Activated effector memory CD4-positive, alpha-beta T cell treated with Interleukin-2 at 50 U/mL for 16 hours (primary cell): ENCODE data around the gene OPCML.

Experiments used
- DNase-seq: peaks from one replicate; pipeline ENCODE4 v3.0.0-alpha.2; 2020

Gene OPCML

DNA sequence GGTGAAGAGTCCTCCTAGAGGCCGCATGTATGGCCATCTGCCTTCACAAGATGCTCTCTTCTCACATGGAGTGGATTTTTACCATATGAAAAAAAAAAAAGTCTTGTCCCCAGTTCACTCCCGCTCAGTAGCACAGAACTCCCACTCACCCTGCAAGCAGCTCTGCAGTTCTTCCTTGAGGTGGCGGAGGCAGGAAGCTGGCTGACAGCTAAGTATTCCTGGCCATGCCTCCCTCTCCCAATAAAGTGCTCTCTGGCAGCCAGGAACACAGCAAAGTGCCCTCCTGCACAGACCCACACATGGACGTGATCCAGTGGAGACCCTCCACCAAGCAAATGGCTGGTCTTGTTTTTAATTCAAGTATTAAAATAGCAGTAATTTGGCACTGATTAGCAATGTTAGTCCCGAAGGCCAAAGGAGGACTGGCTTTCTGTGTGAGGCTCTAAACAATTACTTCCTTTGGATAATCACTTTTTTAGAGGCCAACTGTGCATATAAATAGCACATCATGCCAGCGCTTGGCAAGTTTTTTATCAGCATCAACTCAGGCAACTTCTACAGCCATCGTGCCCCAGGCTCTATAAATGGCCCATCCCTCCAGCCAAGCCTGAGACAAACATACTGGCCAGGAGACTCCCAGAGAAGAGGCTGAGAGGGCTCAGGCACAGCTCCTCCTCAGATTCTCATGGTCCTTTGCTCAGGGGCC, 413.6 kb downstream of the OPCML start:
- DNase-seq, result no peak

GRCh38 chr11:133115099-133115498, 417.2 kb downstream of the OPCML start:
- DNase-seq, result no peak

DNA sequence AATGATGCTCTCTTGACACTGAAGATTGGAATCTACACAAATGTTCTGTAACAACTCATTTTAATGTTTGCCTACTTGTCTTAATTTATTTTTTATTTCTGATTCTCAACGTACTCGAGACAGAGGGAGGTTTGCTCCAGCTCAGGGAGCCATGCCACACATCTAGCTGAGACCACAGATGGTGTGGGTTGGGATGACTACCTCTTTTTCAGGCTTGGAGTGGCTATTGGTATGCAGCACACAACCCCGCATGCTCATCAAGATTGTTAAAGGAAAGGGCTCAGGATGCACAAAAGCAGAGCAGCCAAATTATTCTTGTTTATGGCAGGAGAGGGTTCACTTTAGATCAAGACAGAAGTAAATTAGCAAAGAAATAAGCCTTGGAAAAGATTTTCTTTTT, 424.5 kb downstream of the OPCML start:
- no peak for DNase-seq

DNA sequence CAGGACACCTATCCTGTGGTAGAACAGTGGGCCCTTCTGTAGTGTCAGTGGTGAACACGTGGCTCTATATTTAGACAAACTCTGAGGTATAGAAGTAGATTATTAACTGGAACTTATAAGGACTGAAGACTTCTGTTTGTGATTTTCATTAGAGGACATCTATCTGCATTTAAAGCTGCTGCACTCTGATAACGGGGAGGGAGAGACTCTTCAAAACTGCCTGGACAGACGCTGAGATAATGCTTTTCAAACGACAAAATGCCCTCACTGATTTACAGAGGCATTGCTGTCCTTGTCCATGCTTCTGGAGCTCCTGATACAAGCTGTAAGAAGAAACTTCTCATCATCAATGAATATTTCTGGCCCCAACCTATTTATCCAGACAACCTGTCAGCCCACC, 425.2 kb downstream of the OPCML start:
- DNase-seq, result no peak

GRCh38 chr11:133106417-133106816, 425.9 kb downstream of the OPCML start:
- no peak for DNase-seq

DNA sequence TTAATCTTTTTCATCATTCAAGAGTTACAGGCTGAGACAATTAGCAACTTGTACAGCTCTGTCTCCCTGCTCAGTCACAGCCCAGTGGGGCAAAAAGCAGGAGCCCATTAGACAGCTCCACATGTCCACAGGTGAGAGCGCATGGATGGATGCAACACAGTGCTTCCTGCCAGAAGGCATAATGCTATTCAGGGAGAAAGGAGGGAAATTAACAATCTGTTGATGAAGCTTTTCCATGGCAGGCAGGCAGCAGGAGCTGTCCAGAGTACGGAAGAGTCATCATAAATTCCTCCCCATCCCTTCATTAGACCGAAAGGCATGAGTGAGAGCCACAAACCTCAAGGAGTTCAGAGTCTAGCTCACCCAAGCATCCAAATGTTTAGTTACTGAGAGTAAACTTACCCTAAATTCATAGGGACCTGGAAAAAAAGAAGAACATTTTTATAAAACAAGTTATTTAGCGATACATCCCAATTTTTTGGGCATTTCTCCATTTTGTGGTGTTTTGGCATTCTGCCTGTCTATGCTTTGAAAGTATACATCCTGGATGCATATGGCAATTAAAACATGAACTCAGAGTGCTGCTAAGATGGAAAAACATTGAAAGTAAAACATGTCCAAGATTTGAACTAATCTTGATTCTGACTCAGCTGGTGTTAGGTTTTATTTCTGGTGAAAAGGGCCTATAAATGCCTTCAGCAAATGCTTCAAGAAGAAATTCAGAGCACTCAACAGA, 428.1 kb downstream of the OPCML start:
- no peak for DNase-seq

GRCh38 chr11:133096981-133097380, 435.3 kb downstream of the OPCML start:
- DNase-seq, result no peak

- DNase-seq, result no peak
Measured at GRCh38 chr11:133086518-133086917, 445.8 kb downstream of the OPCML start.

- peak; percentile 16 for DNase-seq
Measured at GRCh38 chr11:133082841-133083488, 449.3 kb downstream of the OPCML start.

DNA sequence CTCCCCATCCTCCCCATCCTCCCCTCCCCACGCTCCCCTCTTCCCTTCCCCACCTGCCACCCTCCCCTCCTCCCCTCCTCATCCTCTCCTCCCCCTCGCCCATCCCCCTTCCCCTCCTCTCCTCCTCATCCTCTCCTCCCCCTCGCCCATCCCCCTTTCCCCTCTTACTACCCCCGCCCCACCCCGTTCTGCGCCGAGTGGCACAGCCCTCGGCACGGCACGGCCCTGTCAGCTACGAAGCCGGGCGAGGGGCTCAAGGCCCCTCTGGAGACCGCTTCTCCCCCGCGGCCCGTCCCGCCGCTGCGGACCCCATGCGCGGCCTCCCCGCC, 449.9 kb downstream of the OPCML start:
- DNase-seq, result no peak

GRCh38 chr11:133081730-133082452, 450.4 kb downstream of the OPCML start:
- DNase-seq, result no peak

DNA sequence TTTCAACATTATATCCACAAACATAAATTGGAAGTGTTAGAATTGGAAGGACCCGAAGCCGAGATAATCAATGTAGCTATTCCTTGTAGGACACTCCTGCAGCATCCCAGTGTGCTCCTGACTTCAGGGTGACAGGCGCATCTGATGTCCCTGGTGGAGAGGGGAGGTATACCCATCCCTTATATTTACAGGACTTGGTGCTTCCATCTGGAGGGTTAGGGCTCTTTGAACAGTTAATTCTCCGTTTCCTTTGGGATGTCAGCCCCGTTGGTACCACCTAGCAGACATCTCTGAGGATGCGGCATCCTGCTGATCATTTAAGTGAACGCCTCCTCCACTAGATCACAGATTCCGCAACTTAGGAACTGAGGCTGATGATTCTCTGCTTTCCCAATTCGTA, 451.3 kb downstream of the OPCML start:
- DNase-seq, result no peak

DNA sequence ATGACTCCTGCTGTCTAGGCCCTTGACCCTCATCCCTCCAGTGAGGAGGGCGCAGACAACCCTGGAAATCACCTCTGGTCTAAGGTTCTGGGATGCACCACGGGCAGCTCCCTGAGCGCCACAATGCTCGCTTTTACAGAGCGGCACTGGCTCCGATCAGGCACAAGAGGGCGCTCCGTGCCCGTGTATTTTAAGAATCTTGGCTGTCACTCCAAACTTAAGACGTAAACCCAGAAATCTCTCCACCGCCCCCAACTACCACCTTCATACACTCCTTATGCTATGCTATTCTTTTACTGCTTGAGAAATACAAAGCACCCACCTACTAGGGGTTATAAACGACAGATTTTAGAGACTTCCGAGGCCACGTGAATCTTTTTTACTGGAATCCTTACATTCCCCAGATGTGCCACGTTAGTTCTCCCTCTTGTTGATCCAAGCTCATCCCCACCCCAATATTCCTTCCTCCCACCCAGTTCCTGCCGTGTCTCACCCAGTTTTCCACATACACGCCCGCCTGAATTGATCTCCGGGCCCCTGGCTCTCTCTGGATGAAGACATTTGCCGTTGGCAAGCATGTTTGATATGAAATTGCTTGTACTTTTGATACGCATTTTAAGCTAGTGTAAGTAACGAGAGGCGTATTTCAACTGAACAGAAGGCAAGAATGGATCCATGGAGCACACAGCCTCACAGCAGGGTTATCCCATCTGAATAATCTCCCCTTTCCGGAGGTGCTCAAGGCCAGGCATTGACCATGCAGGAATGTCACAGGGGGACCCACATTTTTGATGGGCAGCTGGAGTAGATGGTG, 453.5 kb downstream of the OPCML start:
- DNase-seq, result no peak

DNA sequence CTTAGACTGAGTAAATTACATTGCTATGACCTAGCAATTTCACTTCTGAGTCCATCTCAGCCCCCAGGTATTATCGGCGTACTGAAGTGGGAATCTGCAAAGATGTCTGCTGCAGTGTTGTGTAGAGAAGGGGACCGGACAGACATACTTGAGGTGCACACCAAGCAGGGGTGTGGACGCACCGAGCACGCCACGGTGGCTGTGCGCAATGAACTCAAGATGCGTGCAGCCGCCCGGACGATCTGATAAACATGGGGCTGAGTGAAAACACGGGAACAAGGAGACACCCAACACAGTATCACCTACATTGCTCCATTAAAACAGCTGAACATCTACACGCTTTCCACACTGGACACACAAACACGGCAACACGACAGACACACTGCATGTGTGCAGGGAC, 454.3 kb downstream of the OPCML start:
- no peak for DNase-seq

DNA sequence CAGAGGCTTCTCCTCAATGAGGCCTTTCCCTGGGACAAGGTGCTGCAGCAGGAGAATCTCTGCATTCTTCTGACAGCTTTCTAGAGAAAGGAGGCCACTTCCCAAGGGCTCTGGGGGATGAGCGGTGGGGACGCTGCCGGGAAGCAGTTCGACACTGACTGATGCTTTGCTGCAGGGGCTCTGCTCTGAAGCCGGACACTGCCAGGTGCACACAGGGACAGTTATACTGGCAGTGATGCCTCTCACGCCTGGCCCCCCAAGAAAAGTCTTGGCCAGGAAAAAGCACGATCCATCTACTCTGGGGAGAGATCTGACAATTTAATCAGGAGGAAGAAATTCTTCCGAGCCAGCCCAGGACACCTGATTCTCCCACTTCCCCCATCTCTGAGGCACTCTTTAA, 456.9 kb downstream of the OPCML start:
- DNase-seq, result no peak

DNA sequence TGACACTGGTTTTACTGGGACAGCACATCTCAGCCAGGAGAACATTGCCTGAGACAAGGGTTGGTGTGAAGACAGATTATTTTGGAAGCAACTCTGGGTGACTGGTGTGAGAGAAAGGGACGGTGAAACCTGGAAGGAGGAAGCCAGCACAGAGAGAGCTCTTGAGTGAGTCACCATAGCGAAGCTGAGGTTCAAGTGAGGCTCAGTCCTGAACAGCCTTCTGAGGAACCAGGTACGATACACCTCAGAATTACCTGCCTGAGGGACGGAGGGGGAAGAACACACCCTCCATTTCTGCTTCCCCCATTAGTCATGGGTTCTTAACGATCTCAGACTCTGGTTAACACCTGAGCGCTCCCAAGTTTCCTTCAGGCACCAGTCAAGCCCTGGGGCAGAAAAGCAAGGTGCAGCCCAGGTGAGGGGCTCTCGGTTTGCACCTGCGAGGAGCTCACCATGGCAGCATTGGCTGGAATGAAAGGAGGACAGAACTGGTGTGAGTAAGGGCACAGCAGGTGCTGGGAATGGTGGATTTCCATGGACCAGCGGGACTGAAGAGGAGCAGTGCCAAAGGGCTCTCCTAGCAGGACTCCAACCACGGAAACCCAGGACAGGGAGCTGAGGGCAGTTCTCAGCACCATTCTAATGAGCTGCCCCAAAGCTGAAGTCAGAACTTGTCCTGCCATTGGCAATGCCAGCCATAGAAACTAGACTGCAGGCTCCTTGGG, 459.3 kb downstream of the OPCML start:
- DNase-seq, result no peak

- DNase-seq, result no peak
Measured at GRCh38 chr11:133072378-133072777, 459.9 kb downstream of the OPCML start.

- no peak for DNase-seq
Measured at GRCh38 chr11:133070791-133071190, 461.5 kb downstream of the OPCML start.

GRCh38 chr11:133070021-133070713, 462.1 kb downstream of the OPCML start:
- DNase-seq, result no peak

DNA sequence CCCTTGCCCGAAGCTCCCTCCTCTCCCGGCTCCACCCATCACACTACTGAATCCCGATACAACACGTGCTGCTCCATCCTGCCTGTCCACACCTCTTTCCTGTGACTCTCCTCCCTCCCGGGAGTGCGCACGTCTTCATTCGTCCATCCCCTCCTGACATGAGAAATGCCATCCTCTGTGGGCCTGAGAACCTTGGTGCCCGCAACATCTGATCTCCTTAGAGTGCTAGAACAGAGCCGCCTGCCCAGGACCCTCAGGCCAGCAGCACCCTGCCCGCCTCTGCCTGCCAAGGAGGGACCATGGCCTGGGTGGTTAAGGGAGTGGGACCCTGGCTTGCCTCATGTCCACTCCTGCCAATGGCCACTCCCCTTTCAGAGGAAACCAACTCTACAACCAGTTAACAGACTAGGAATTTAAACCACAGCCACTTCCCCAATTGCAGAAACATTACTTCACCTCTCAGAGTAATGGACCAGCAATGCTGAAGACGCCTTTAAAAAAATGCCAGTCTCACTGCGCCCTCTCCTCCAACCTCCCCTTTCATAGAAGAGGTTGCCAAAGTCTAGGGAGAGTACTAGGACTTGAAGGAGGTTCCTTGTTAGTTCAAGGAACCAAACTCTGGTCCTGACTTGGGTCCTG, 466.3 kb downstream of the OPCML start:
- DNase-seq, result no peak

DNA sequence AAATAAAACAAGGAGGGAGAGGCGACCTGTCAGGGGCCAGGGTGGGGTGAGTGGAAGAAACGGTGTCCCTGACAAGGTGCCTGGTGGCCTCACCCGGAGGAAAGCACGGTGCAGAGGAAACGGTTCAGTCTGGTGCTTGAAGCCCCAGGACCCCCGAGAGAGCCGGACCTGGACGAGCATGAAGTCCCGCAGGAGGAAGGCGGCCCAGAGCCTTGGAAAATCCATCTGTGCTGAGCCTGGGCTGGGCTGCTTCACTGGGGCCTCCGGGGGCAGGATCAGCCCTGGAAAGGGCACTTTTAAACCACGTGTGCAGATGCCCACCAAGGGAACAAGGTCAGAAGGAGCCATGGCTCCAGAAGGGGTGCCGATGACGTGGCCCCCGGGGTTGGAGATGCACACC, 467.3 kb downstream of the OPCML start:
- no peak for DNase-seq
